GM12873 (cell line): ENCODE results near the gene SDS.

Experiments used
- CTCF ChIP-seq: IDR thresholded peaks from 2 replicates; pipeline ENCODE4 v1.5.1; 2012; ENCODE audit warnings: low read depth, mild to moderate bottlenecking, moderate library complexity, low read length, control low read depth; ENCODE audit not compliant: insufficient read depth; ENCODE audit errors: missing control alignments

Gene SDS

GRCh38 chr12:113347892-113348291, 55.8 kb downstream of the SDS start:
- no peak for TF ChIP-seq CTCF

DNA sequence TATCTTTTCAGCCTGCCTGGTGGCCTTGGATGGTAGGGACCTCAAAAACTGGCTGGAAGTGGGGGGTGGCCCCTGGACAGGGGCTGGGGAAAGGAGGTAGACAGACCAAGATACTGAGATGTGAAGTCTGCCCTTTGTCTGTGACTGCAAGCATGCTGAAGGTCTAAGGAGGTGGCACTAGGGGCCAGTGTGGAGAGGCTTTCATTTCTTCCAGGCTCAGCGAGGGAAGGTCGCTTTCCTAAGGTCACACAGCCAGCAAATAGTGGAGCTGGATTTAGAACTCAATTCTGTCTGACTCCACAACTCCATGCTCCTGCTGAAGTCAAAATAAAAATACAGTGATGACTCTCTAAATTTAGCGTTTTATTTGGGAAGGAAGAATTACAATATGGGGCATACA, 56.6 kb downstream of the SDS start:
- TF ChIP-seq CTCF: no peak

GRCh38 chr12:113346353-113346752, 57.3 kb downstream of the SDS start:
- TF ChIP-seq CTCF: no peak

DNA sequence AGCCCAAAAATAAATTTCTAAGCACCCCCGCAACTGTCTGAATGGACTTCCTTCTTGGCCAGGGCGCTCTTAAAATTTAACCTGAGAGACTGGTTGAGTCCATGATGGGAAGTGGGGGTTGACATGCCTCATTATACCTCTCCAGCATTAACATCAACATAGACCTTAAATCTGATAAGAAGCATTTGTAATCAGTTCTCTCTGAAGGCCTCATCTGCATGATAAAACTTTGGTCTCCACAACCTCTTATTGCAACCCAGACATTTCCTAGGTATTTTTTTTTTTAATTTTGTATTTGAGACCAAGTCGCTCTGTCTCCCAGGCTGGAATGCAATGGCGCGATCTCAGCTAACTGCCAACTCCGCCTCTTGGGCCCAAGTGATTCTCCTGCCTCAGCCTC, 58.4 kb downstream of the SDS start:
- TF ChIP-seq CTCF: no peak
